HUES6 (cell line): ENCODE measurements around the gene STON1.

Source experiments
- H3K27ac ChIP-seq: 2 replicates; pipeline ENCODE4 v1.7.0; 2013; ENCODE audit warnings: low read depth, mild to moderate bottlenecking, low read length, inconsistent platforms
- H3K27me3 ChIP-seq: 2 replicates; pipeline ENCODE4 v1.6.1; 2013; ENCODE audit warnings: low read length; ENCODE audit not compliant: control insufficient read depth, insufficient read depth
- H3K36me3 ChIP-seq: 2 replicates; pipeline ENCODE4 v1.6.1; 2013; ENCODE audit warnings: low read length; ENCODE audit not compliant: control insufficient read depth, insufficient read depth
- H3K4me1 ChIP-seq: 2 replicates; pipeline ENCODE4 v1.6.1; 2013; ENCODE audit warnings: low read length; ENCODE audit not compliant: control insufficient read depth, insufficient read depth
- H3K4me3 ChIP-seq: 2 replicates; pipeline ENCODE4 v1.5.1; 2013; ENCODE audit warnings: low read depth, low read length
- H3K9ac ChIP-seq: one replicate; pipeline ENCODE4 v1.6.1; 2013; ENCODE audit warnings: mild to moderate bottlenecking, low read length
- H3K9me3 ChIP-seq: 2 replicates; pipeline ENCODE4 v1.6.1; 2013; ENCODE audit warnings: low read depth, low read length; ENCODE audit not compliant: control insufficient read depth, insufficient read depth

The STON1 gene, protein sequence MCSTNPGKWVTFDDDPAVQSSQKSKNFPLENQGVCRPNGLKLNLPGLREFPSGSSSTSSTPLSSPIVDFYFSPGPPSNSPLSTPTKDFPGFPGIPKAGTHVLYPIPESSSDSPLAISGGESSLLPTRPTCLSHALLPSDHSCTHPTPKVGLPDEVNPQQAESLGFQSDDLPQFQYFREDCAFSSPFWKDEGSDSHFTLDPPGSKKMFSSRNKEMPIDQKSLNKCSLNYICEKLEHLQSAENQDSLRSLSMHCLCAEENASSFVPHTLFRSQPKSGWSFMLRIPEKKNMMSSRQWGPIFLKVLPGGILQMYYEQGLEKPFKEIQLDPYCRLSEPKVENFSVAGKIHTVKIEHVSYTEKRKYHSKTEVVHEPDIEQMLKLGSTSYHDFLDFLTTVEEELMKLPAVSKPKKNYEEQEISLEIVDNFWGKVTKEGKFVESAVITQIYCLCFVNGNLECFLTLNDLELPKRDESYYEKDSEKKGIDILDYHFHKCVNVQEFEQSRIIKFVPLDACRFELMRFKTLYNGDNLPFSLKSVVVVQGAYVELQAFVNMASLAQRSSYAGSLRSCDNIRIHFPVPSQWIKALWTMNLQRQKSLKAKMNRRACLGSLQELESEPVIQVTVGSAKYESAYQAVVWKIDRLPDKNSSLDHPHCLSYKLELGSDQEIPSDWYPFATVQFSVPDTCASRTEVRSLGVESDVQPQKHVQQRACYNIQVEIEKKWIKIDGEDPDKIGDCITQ

DNA sequence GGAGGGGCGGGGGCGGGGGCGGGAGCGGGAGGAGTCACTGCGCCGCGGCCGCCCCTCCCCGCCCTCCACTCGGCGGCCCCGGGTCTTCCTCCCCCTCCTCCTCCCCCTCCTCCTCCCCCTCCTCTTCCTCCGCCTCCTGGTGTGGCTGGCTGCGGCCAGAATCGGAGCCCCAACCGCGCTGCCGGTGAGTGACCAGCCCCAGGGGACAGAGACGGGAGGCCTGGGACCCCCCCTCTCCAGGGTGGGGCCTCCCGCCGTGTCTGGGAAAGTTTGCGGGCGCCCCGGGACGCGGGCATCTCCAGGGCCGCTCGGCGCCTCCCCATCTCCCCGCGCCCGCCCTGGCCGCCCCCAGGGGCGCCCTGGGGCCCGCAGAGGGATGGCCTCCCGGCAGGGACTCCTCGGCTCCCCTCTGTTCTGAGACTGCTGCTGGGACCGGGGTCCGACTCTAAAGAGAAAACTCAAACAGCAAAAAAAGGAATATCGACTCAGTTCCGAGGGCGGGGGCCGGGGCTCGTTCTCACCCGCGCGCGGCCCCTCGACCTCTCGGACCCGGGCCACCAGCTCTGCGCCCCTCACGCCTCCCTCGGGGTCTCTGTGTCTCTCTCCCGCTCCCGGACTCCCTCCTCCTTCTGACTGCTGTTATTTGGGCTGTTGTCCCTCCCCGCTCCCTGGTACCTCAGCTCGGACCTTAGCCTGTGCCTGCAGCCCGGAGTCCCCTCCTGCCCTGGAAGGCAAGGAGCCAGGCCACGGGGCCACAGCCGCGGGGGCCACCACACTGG, at the start of gene STON1:
Gene STON1 (plus strand): TSS at position 122 of the 779 bp plus-strand sequence. CDS start 50,480 bp downstream, outside the sequence.
- H3K36me3 ChIP-seq = no peaks in the 10 kb centered on the region
- peak within 1 kb of the TSS; percentile 65 for H3K9ac ChIP-seq
- H3K4me1 ChIP-seq = peaks cover 37% of the 10 kb centered on the region
- no peaks in the 10 kb centered on the region for H3K9me3 ChIP-seq
- H3K27me3 ChIP-seq = no peaks in the 10 kb centered on the region
- H3K27ac ChIP-seq = peak within 1 kb of the TSS; percentile 34; the same call in 1 of the 2 replicates
- peak within 1 kb of the TSS; percentile 95 for H3K4me3 ChIP-seq

DNA sequence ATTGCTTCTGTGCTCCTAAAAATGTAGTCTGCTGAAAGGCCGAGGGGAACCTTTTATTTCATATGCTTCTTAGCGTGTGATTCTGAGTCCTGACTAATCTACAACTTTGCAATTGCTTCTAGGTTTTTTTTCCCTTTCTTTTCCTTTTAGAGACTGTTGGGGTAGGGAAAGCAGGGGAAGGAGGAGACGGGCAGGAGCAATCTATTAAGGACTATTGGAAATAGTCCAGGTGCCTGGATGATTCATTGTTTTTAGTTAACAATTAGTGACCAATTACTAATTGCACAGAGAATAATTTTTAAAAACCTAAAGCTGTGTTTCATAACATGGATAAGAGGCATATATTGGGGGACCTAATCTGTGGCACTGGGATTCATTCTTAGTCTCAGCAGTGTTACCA, 49.4 kb upstream of the STON1 start:
- no peaks in the 10 kb centered on the region for H3K9me3 ChIP-seq
- H3K27ac ChIP-seq = no peak overlapping the region
- H3K4me3 ChIP-seq = no peak overlapping the region
- no peaks in the 10 kb centered on the region for H3K27me3 ChIP-seq
- peaks cover 61% of the 10 kb centered on the region for H3K36me3 ChIP-seq
- no peak overlapping the region for H3K9ac ChIP-seq
- H3K4me1 ChIP-seq = no peaks in the 10 kb centered on the region

DNA sequence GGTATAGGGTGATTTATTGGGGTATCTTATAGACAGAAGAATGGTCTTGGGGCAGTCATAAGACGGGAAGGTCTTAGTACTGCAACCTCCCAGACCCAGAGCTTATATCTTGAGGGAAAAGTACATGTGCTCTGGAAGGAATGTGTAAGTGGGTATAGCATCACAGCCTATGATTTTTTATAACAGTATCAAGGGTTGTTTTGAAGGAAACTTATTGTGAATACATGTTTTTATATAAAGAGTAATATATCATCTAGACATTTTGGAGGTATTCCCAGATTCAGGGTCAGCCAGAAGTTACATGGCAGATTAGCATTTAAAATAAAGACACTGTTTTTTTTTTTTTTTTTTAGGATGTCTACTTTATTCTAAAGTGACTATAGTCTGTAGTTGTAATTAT, 47.6 kb upstream of the STON1 start:
- Histone ChIP-seq H3K27me3 (no peaks in the 10 kb centered on the region), H3K4me3 (no peak overlapping the region), H3K9me3 (no peaks in the 10 kb centered on the region), H3K4me1 (no peaks in the 10 kb centered on the region), H3K27ac (no peak overlapping the region), H3K36me3 (peaks cover 67% of the 10 kb centered on the region), H3K9ac (no peak overlapping the region)

DNA sequence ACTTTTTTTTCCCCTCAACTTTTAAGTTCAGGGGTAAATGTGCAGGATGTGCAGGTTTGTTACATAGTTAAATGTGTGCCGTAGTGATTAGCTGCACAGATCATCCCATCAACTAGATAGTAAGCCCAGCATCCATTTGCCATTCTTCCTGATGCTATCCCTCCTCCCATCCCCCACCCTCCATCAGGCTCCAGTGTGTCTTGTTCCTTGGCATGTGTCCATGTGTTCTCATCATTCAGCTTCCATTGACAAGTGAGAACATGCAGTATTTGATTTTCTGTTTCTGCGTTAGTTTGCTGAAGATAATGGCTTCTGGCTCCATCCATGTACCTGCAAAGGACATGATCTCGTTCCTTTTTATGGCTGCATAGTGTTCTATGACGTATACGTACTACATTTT, 47.2 kb upstream of the STON1 start:
- Histone ChIP-seq H3K27ac (no peak overlapping the region), H3K9me3 (no peaks in the 10 kb centered on the region), H3K36me3 (peaks cover 67% of the 10 kb centered on the region), H3K9ac (no peak overlapping the region), H3K27me3 (no peaks in the 10 kb centered on the region), H3K4me3 (no peak overlapping the region), H3K4me1 (no peaks in the 10 kb centered on the region)

DNA sequence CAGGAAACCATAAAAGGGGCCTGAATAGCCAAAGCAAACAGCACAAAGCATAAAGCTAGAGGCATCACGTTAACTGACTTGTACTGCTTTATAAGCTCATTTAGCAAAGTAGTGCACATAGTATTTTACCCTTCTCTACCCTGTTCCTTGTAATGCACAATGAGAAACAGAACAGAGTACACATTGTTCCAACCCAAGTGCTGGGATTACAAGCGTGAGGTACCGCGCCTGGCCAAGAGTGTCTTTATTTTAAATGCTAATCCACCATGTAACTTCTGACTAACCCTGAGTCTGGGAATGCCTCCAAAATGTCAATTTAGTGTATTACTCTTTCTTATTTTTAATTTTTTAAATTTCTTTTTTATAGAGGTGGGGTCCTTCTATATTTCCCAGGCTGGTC, 46.4 kb upstream of the STON1 start:
- no peaks in the 10 kb centered on the region for H3K9me3 ChIP-seq
- H3K27me3 ChIP-seq = no peaks in the 10 kb centered on the region
- no peak overlapping the region for H3K9ac ChIP-seq
- H3K4me1 ChIP-seq = no peaks in the 10 kb centered on the region
- no peak overlapping the region for H3K4me3 ChIP-seq
- H3K36me3 ChIP-seq = peaks cover 65% of the 10 kb centered on the region
- no peak overlapping the region for H3K27ac ChIP-seq

DNA sequence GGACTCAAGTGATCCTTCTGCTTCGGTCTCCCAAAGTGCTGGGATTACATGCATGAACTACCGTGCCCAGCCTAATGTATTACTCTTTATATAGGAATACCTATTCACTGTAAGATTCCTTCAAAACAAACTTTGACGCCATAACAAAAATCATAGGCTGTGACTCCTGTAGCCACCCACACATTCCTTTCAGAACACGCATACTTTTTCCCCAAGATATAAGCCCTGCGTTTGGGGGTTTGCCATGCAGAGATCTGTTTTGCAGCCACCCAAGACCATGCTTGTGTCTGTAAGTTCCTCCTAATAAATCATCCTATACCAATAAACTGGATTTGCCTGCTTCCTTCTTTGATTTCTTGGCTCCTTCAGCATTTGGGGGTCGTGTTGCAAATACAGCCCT, 46.0 kb upstream of the STON1 start:
- no peaks in the 10 kb centered on the region for H3K27me3 ChIP-seq
- H3K4me3 ChIP-seq = no peak overlapping the region
- H3K9me3 ChIP-seq = no peaks in the 10 kb centered on the region
- no peak overlapping the region for H3K27ac ChIP-seq
- no peak overlapping the region for H3K9ac ChIP-seq
- no peaks in the 10 kb centered on the region for H3K4me1 ChIP-seq
- peaks cover 62% of the 10 kb centered on the region for H3K36me3 ChIP-seq

DNA sequence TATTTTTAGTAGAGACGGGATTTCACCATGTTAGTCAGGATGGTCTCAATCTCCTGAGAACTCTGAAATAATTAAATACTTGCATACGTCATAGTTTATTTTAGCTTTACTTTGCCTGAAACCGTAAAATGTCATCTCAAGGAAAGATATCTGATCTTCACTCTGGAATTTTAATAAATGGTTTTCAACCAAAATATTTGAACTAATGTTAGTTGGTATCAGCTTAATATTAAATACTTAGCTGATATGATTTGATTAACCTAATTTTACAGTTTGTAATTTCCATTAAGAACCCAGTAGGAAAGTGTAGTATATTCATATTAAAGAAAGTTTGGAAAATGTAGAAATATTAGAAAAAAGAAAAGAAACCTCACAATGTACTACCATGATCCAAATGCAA, 41.4 kb upstream of the STON1 start:
- no peaks in the 10 kb centered on the region for H3K9me3 ChIP-seq
- peaks cover 40% of the 10 kb centered on the region for H3K36me3 ChIP-seq
- no peak overlapping the region for H3K4me3 ChIP-seq
- no peak overlapping the region for H3K27ac ChIP-seq
- H3K9ac ChIP-seq = no peak overlapping the region
- no peaks in the 10 kb centered on the region for H3K4me1 ChIP-seq
- H3K27me3 ChIP-seq = no peaks in the 10 kb centered on the region

DNA sequence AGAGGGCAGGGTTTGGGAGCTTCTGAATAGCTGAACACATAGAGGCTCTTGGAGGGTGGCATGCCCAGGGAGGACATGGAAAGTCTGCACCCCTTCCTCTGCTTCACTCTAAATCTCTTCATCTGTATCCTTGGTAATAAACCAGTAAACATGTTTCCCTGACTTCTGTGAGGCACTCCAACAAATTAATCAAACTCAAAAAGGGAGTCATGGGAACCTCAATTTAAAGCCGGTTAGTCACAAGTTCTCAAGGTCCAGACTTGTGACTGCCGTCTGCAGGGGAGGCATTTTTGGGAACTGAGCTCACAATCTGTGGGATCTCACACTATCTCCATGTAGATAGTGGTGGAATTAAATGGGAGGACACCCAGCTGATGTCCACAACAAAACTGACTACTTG, 33.1 kb upstream of the STON1 start:
- H3K36me3 ChIP-seq = peaks cover 37% of the 10 kb centered on the region

DNA sequence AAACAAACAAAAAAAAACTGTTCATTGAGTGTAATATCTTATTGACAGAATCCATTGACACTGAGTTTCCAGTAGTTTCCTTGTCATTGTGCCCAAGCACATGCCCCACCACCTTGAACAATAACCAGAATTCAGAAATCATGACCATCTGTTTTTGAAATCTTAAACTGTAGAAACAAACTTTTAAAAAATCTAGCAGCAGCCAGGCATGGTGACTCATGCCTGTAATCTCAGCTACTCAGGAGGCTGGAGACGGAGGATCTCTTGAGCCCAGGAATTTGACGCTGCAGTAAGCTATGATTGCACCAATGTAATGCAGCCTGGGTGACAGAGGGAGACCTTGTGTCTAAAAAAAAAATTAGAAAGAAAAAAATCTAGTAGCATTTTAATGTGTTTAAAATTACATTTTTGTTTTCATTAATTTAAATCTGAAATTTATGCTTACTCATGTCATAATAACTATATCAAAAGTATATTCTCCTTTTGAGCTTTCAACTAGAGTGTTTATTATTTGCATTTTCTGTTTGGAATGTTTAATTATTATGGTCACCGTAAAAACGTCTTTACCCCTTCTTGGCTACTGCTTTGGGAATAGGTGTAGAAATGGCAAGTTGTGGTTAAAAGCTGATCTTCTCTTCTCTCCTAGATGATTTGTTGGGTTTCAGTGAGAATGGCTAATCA, 25.2 kb upstream of the STON1 start:
- H3K36me3 ChIP-seq = peaks cover 20% of the 10 kb centered on the region
- no peak overlapping the region for H3K4me3 ChIP-seq
- H3K27me3 ChIP-seq = no peaks in the 10 kb centered on the region
- H3K9ac ChIP-seq = no peak overlapping the region
- H3K4me1 ChIP-seq = peaks cover 34% of the 10 kb centered on the region
- H3K9me3 ChIP-seq = no peaks in the 10 kb centered on the region
- H3K27ac ChIP-seq = no peak overlapping the region

More for the DNA sequence above, 33.1 kb upstream of the STON1 start:
- Histone ChIP-seq H3K9me3 (no peaks in the 10 kb centered on the region), H3K4me1 (peaks cover under 1% of the 10 kb centered on the region), H3K4me3 (no peak overlapping the region), H3K27me3 (no peaks in the 10 kb centered on the region), H3K9ac (no peak overlapping the region), H3K27ac (no peak overlapping the region)

DNA sequence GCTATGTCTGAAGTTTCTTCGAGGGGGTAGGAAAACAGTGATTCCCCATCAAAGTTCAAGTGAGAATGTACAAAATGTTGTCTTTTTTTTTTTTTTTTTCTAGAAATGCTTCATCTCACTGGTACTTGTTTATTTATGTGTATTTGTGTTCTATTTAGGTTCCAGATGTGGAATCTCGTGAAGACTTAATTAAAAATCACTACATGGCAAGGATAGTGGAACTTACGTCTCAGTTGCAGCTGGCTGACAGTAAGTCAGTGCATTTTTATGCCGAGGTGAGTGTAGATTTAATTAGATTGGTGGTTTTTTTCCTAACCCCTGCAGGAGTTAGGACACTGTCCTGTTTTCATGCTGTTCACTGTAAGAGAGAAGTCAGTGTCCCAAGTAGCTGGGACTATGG, 22.8 kb upstream of the STON1 start:
- Histone ChIP-seq H3K9me3 (no peaks in the 10 kb centered on the region), H3K4me1 (peaks cover 40% of the 10 kb centered on the region), H3K4me3 (no peak overlapping the region), H3K36me3 (peaks cover 19% of the 10 kb centered on the region), H3K27ac (no peak overlapping the region), H3K9ac (no peak overlapping the region), H3K27me3 (no peaks in the 10 kb centered on the region)
